Activated naive CD4-positive, alpha-beta T cell treated with anti-CD3 and anti-CD28 coated beads, Interleukin-2, amount 50 U/mL, for 72 hours (primary cell): ENCODE data around the gene PTGS1. TPM values are rescaled to one million over a fixed set of nuclear protein-coding genes. Genes with fewer than 3 reads are reported as not detected.
"Not testable (repeated sequence)": the region's sequence is repeated elsewhere in the genome, so short reads cannot be mapped to it uniquely, and the experiment has no call there.

Experiments used
- ATAC-seq, 2 donors: fragments of 150-1000 bp; cut with Tn5 transposase; 2 replicates each; pipeline ENCODE4 v1.10.0; 2021; ENCODE audit warnings: mild to moderate bottlenecking in 2 of 2, moderate library complexity in 2 of 2
- DNase-seq, 2 donors: peaks; one replicate each; pipeline ENCODE4 v3.0.0; 2021 to 2022; ENCODE audit warnings: low spot score in 2 of 2
- H3K27ac Mint-ChIP-seq, 2 donors: one replicate each; pipeline ENCODE4 v1.8.0; 2022; ENCODE audit warnings: mild to moderate bottlenecking in 2 of 2, mixed read lengths in 2 of 2
- H3K36me3 Mint-ChIP-seq, 2 donors: one replicate each; pipeline ENCODE4 v1.8.0; 2022; ENCODE audit warnings: mixed read lengths in 2 of 2
- H3K9me3 Mint-ChIP-seq, 2 donors: one replicate each; pipeline ENCODE4 v1.8.0; 2022; ENCODE audit warnings: mixed read lengths in 2 of 2
- total RNA-seq, 2 donors: library from RNA; stranded (reverse); gene quantifications; one replicate each; pipeline ENCODE4 v1.2.3, GENCODE V29; 2022

The PTGS1 gene
- total RNA-seq, 2 donors from 2014 or later = 0.25 to 0.54 TPM

GRCh38 chr9:122339579-122339978 is 31.2 kb upstream of the PTGS1 start:
- DNase-seq (no peak), ATAC-seq (no peak)
- Mint-ChIP-seq H3K27ac (no peak overlapping the region), H3K36me3 (no peaks in the 10 kb centered on the region), H3K9me3 (no peaks in the 10 kb centered on the region)

GRCh38 chr9:122340161-122340560 is 30.7 kb upstream of the PTGS1 start:
- ATAC-seq (no peak), DNase-seq (no peak)
- no peak overlapping the region for H3K27ac Mint-ChIP-seq
- H3K9me3 Mint-ChIP-seq = no peaks in the 10 kb centered on the region
- no peaks in the 10 kb centered on the region for H3K36me3 Mint-ChIP-seq

GRCh38 chr9:122342323-122343050 is 28.3 kb upstream of the PTGS1 start:
- no peak for DNase-seq
- ATAC-seq = no peak
- no peak overlapping the region for H3K27ac Mint-ChIP-seq
- H3K36me3 Mint-ChIP-seq = no peaks in the 10 kb centered on the region
- no peaks in the 10 kb centered on the region for H3K9me3 Mint-ChIP-seq

- H3K9me3 Mint-ChIP-seq = no peaks in the 10 kb centered on the region
- H3K27ac Mint-ChIP-seq = no peak overlapping the region
- peak; percentile 43 to 57 for ATAC-seq
- DNase-seq = peak in 1 of 2 donors; percentile 22
- H3K36me3 Mint-ChIP-seq = no peaks in the 10 kb centered on the region
Observed at GRCh38 chr9:122346478-122347347, 24.1 kb upstream of the PTGS1 start.

DNA sequence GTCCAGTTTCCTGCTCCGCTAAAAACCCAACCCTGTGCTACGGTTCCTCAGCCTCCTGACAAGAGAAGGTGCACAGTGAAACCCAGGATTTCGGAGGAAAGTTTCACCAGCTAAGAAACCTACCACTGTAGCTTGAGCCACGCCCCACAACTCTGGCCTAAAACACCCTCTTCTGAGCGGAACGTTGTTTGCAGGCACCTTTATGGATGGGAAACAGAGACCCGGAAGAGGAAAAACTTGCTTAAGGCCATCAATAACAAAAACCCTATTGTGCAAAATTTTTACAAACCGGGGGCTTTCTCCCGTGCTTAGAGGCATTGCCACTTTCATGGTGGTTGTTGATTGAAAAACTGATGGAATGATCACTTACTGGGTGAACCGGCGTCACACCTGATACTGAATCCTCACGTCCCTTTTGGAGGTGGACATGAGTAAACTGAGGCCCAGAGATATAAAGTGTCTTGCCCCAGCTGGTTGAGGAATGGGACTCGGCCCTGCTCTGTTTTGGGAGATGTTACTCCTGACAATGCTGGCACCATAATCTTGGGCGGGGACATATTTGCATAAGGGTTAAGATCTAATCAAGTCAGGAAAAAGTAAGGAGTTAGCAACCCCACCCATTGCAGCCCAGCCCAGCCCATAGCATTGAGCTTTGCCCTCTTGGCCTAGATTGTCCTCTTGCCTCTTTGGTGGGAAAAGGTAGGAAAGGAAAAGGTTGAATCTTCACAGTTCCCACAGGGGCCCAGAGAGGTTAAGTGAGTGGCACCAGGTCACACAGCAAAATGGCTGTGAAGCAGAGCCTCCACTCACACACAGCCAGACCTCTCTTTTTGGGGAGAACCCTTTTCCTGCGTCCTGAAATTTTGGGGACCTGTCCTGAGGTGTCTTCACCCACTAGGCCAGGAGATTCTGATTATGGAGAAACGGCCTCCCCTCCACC is 23.2 kb upstream of the PTGS1 start:
- ATAC-seq (peak in 1 of 2 donors; percentile 24), DNase-seq (no peak)
- Mint-ChIP-seq H3K27ac (no peak overlapping the region), H3K36me3 (no peaks in the 10 kb centered on the region), H3K9me3 (no peaks in the 10 kb centered on the region)

- no peaks in the 10 kb centered on the region for H3K9me3 Mint-ChIP-seq
- ATAC-seq (no peak), DNase-seq (no peak)
- H3K27ac Mint-ChIP-seq = no peak overlapping the region
- H3K36me3 Mint-ChIP-seq = no peaks in the 10 kb centered on the region
Observed at GRCh38 chr9:122348288-122348777, 22.5 kb upstream of the PTGS1 start.

DNA sequence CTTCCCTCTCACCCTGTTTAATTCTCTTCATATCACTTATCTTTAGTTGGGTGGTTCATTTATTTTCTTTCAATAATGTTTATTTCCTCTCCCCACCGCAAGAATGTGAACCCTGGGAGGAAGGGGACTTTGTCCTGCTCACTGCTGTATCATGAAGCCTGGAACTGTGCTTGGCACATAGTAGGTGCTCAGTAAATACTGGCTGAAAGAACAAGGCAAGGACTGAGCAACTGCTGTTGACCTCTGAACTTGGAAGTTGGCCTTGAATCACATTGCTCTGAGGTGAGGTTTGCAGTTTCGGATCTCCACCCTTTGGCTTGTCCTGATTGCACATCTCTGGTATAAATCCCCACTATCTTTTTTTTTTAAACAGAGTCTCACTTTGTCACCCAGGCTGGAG is 22.0 kb upstream of the PTGS1 start:
- DNase-seq = no peak
- Mint-ChIP-seq H3K9me3 (no peaks in the 10 kb centered on the region), H3K27ac (no peak overlapping the region), H3K36me3 (no peaks in the 10 kb centered on the region)
- ATAC-seq = no peak

GRCh38 chr9:122349201-122349600 is 21.6 kb upstream of the PTGS1 start:
- no peak for DNase-seq
- H3K27ac Mint-ChIP-seq = no peak overlapping the region
- H3K9me3 Mint-ChIP-seq = no peaks in the 10 kb centered on the region
- no peak for ATAC-seq
- H3K36me3 Mint-ChIP-seq = no peaks in the 10 kb centered on the region

- ATAC-seq (peak; percentile 88 to 90), DNase-seq (peak; percentile 67 to 84)
- Mint-ChIP-seq H3K27ac (no peak overlapping the region), H3K36me3 (no peaks in the 10 kb centered on the region), H3K9me3 (no peaks in the 10 kb centered on the region)
Observed at GRCh38 chr9:122350577-122351355, 20.1 kb upstream of the PTGS1 start.

- H3K36me3 Mint-ChIP-seq = peaks cover 0 to 7% of the 10 kb centered on the region in 2 donors
- H3K9me3 Mint-ChIP-seq = peaks cover 6 to 8% of the 10 kb centered on the region in 2 donors
- DNase-seq (no peak), ATAC-seq (no peak)
- H3K27ac Mint-ChIP-seq = peak overlapping the region in 1 of 2 donors; percentile 40
Observed at GRCh38 chr9:122354536-122355199, 16.2 kb upstream of the PTGS1 start.

DNA sequence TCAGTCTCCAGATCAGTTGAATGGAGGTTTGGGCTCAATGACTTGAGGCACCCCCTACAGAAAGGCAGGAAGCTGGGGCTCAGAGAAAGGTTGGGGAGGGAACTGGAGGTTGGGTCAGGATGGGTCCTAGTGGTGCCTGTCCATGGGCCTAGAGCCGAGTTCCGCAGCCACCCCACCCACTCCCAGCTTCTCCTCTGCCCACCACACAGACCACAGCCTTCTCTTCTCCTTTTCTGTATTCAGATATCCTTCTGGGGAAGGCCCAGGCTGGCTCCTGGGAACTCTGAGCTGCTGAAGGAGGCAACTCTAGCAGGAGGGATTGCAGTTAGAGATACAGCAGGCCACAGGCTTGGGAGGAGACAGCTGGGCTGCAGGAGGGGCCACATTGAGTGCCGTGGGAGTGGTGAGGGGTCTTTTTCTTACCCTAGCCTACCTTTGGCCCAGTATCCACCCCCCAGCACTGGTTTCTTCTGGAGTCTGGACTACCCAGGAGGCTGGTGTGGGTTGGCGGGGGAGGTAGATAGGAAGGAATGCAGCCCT is 15.4 kb upstream of the PTGS1 start:
- Mint-ChIP-seq H3K27ac (no peak overlapping the region), H3K9me3 (peaks cover 6 to 8% of the 10 kb centered on the region in 2 donors)

GRCh38 chr9:122356627-122357026 is 14.2 kb upstream of the PTGS1 start:
- ATAC-seq (no peak), DNase-seq (no peak)
- Mint-ChIP-seq H3K36me3 (peaks cover 0 to 7% of the 10 kb centered on the region in 2 donors), H3K9me3 (peaks cover 6 to 8% of the 10 kb centered on the region in 2 donors), H3K27ac (no peak overlapping the region)

More for the DNA sequence above, 15.4 kb upstream of the PTGS1 start:
- H3K36me3 Mint-ChIP-seq = peaks cover 0 to 7% of the 10 kb centered on the region in 2 donors
- ATAC-seq (no peak), DNase-seq (no peak)

DNA sequence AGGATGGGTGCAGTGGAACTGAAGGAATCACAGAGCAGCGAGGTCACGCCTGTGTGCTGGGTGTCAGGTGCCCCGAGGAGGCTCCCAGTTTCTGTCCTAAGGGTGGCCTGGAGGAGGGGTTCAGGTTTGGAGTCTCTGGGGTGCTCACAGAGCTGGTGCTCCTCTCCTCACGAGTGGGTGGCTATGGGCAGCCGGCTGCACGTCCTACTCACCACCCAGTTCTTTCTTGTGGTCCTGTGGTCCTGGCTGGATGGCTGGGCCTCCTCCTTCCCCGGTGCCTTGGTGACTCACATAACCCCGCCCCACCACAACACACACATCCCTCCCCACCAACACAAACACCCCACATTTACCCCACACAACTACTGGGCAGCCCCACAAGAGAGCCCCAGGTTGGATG is 9.9 kb upstream of the PTGS1 start:
- DNase-seq (no peak), ATAC-seq (peak; percentile 11 to 35)
- H3K36me3 Mint-ChIP-seq = peaks cover 0 to 7% of the 10 kb centered on the region in 2 donors
- H3K27ac Mint-ChIP-seq = peak overlapping the region in 1 of 2 donors; percentile 18
- H3K9me3 Mint-ChIP-seq = peaks cover 6 to 8% of the 10 kb centered on the region in 2 donors

GRCh38 chr9:122363131-122363530 is 7.7 kb upstream of the PTGS1 start:
- H3K9me3 Mint-ChIP-seq, H3K36me3 Mint-ChIP-seq, DNase-seq, ATAC-seq: not testable (repeated sequence)
- H3K27ac Mint-ChIP-seq = peak overlapping the region in 1 of 2 donors; percentile 86
